A549 treated with AZD9567 at 1 μM for 4 hours (cell line): Measurements from ENCODE around the gene ABCG8. TPM values are rescaled to one million over a fixed set of nuclear protein-coding genes. Genes with fewer than 3 reads are reported as not detected.

Experiments
- total RNA-seq: library from RNA; stranded (reverse); fragments of 200-300 nt; extraction: Qiagen RNA extraction; gene quantifications from 5 replicates; pipeline ENCODE4 v1.2.3, GENCODE V29; 2022; ENCODE audit not compliant: insufficient read depth

Gene ABCG8
- not detected in 5 replicates for total RNA-seq

DNA sequence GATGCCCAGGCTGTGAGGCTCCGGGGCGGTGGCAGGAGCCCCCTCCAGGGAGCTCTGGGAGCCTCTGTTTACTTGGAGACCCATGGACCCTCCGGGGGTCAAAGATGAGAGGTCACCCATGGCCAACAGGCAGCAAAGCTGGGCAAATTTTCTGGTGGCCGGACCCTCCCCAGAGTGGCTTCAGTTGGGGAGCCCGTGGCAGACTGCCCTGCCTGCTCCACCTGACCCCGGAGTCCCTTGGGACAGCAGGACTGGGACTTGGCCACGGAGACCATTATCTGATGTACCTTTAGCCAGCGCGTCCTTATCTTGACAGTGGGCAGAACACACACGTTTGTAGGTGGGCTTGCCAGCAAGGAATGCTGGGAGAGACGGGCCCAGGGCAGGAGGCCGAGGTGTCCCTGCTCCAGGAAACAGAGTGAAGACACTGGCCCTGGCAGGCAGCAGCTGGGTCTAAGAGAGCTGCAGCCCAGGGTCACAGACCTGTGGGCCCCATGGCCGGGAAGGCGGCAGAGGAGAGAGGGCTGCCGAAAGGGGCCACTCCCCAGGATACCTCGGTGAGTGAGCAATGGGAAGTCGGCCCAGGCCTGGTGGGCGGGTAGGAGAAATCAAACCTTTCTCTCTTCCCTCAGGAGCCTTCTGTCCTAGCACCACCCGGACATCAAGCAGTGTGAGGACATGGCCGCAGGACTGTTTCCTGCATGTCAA, at the start of gene ABCG8, which contains the start of gene ABCG5:
TSS of gene ABCG8 (plus strand) at position 412 of the 708 bp plus-strand sequence. CDS start at position 495, 83 bp downstream.
TSS of gene ABCG5 (minus strand) at position 280 of the 708 bp plus-strand sequence. CDS start at position 120, 160 bp downstream.

Other genes with a start within 250 kb of the ABCG8 start
- 21.9 to 24.1 TPM (median 21.9 TPM) in 5 replicates for gene THADA, start 242.9 kb upstream of the ABCG8 start, total RNA-seq
- gene PLEKHH2, start 201.7 kb upstream of the ABCG8 start, total RNA-seq = 1.5 to 2.2 TPM (median 1.8 TPM) in 5 replicates
- 1.9 to 6.2 TPM (median 2.0 TPM) in 5 replicates for gene C1GALT1C1L, start 162.5 kb upstream of the ABCG8 start, total RNA-seq
- 6.3 to 16.4 TPM (median 15.1 TPM) in 5 replicates for gene DYNC2LI1, start 64.9 kb upstream of the ABCG8 start, total RNA-seq
- 0.03 TPM in 1 of 5 replicates, not detected in the others for gene ABCG5, start 132 bp upstream of the ABCG8 start, total RNA-seq
- gene LRPPRC, start 157.0 kb downstream of the ABCG8 start, total RNA-seq = 91.0 to 116 TPM (median 106 TPM) in 5 replicates